SK-N-SH (cell line): ENCODE results near the gene DCAF16. TPM values are rescaled to one million over a fixed set of nuclear protein-coding genes. Genes with fewer than 3 reads are reported as not detected.

Experiments used
- CTCF ChIA-PET: fragments of 300-600, 350-600 bp; formaldehyde crosslinking; extraction: SDS; loops from one replicate; lab custom pipeline; 2021; lab: Yijun Ruan, JAX
- POLR2A ChIA-PET: fragments of 350-600 bp; sonication (Branson Sonifier 250); formaldehyde crosslinking; extraction: SDS; loops from one replicate; lab custom pipeline; 2020; ENCODE audit warnings: antibody characterized with exemption, inconsistent platforms; lab: Yijun Ruan, JAX
- DNase-seq: peaks from one replicate; pipeline ENCODE4 v3.0.0; 2012
- H2AFZ ChIP-seq: fragments of 200-600 bp; sonication (generic); 2 replicates; pipeline ENCODE4 v1.8.1; 2016; ENCODE audit warnings: antibody characterized with exemption, mild to moderate bottlenecking, low read depth
- H3F3A ChIP-seq: fragments of 200-600 bp; sonication (generic); replicated peaks from 2 replicates; pipeline ENCODE3; 2016; ENCODE audit warnings: antibody characterized with exemption, mild to moderate bottlenecking; ENCODE audit not compliant: insufficient read depth
- H3K27ac ChIP-seq, 2 experiments: fragments of 200-500 bp in 1 of 2; fragments of 200-600 bp in 1 of 2; sonication (Bioruptor generic) in 1 of 2; sonication (generic), shearing (Covaris generic) in 1 of 2; 2 replicates each; pipeline versions ENCODE4 v1.5.1 to v1.6.1; 2014 to 2016; ENCODE audit warnings: low read depth in 2 of 2, inconsistent platforms in 1 of 2, low read length in 1 of 2, mild to moderate bottlenecking in 1 of 2, mixed read lengths in 1 of 2
- H3K27me3 ChIP-seq: fragments of 200-600 bp; sonication (generic), shearing (Covaris generic); 2 replicates; pipeline ENCODE4 v1.6.1; 2016; ENCODE audit warnings: mixed run types; ENCODE audit not compliant: insufficient read depth
- H3K36me3 ChIP-seq, 2 experiments: fragments of 200-500 bp in 1 of 2; fragments of 200-600 bp in 1 of 2; sonication (Bioruptor generic) in 1 of 2; sonication (generic) in 1 of 2; replicated peaks in 1 of 2; 2 replicates each; pipeline versions ENCODE3 to v1.5.1; 2014 to 2016; ENCODE audit warnings: low read length in 1 of 2, mild to moderate bottlenecking in 1 of 2; ENCODE audit not compliant: insufficient read depth in 2 of 2, control insufficient read depth in 1 of 2
- H3K4me1 ChIP-seq, 2 experiments: fragments of 200-500 bp in 1 of 2; fragments of 200-600 bp in 1 of 2; sonication (Bioruptor generic) in 1 of 2; sonication (generic), shearing (Covaris generic) in 1 of 2; 2 replicates each; pipeline versions ENCODE4 v1.5.1 to v1.6.1; 2014 to 2016; ENCODE audit warnings: low read depth in 1 of 2, low read length in 1 of 2, mixed run types in 1 of 2; ENCODE audit not compliant: insufficient read depth in 2 of 2, control insufficient read depth in 1 of 2
- H3K4me2 ChIP-seq: fragments of 200-600 bp; sonication (generic), shearing (Covaris generic); 2 replicates; pipeline ENCODE4 v1.6.1; 2017; ENCODE audit warnings: mixed run types
- H3K4me3 ChIP-seq, 2 experiments: fragments of 200-500 bp in 1 of 2; fragments of 200-600 bp in 1 of 2; sonication (Bioruptor generic) in 1 of 2; sonication (generic), shearing (Covaris generic) in 1 of 2; 2 replicates each; pipeline versions ENCODE4 v1.5.1 to v1.8.1; 2014 to 2016; ENCODE audit warnings: low read depth in 2 of 2, inconsistent platforms in 1 of 2, low read length in 1 of 2, mild to moderate bottlenecking in 1 of 2, mixed read lengths in 1 of 2, moderate library complexity in 1 of 2
- H3K79me2 ChIP-seq: fragments of 200-600 bp; sonication (generic); 2 replicates; pipeline ENCODE4 v1.8.1; 2017; ENCODE audit warnings: mild to moderate bottlenecking; ENCODE audit not compliant: insufficient read depth
- H3K9ac ChIP-seq: fragments of 200-600 bp; sonication (generic); 2 replicates; pipeline ENCODE4 v1.6.1; 2017; ENCODE audit warnings: mixed run types
- H3K9me2 ChIP-seq: fragments of 200-600 bp; sonication (generic); 2 replicates; pipeline ENCODE4 v1.6.1; 2017; ENCODE audit warnings: mixed run types
- H3K9me3 ChIP-seq: fragments of 200-600 bp; sonication (generic); 2 replicates; pipeline ENCODE4 v1.6.1; 2017; ENCODE audit warnings: mixed run types, mild to moderate bottlenecking, moderate library complexity
- H4K20me1 ChIP-seq: fragments of 200-600 bp; sonication (generic); 2 replicates; pipeline ENCODE4 v1.6.1; 2017; ENCODE audit warnings: mild to moderate bottlenecking, mixed run types; ENCODE audit not compliant: insufficient read depth
- ELF1 ChIP-seq: IDR thresholded peaks from 2 replicates; pipeline ENCODE4 v1.4.0; 2012
- FOXM1 ChIP-seq: IDR thresholded peaks from 2 replicates; pipeline ENCODE4 v1.4.0; 2012; ENCODE audit warnings: low read depth, mild to moderate bottlenecking
- IRF3 ChIP-seq: fragments of 150-350 bp; IDR thresholded peaks from 2 replicates; pipeline ENCODE4 v1.6.1; 2016; ENCODE audit warnings: mild to moderate bottlenecking, low read depth, low read length
- JUND ChIP-seq: IDR thresholded peaks from 2 replicates; pipeline ENCODE4 v1.4.0; 2012
- NFIC ChIP-seq: IDR thresholded peaks from 2 replicates; pipeline ENCODE4 v1.4.0; 2012; ENCODE audit warnings: borderline replicate concordance
- TAF1 ChIP-seq: IDR thresholded peaks from 2 replicates; pipeline ENCODE4 v1.6.1; 2012; ENCODE audit warnings: low read depth, mild to moderate bottlenecking, low read length, moderate library complexity, borderline replicate concordance
- YY1 ChIP-seq: IDR thresholded peaks from 2 replicates; pipeline ENCODE4 v1.4.0; 2012; ENCODE audit warnings: low read depth, mild to moderate bottlenecking
- WGBS: methylation state at CpG from one replicate; pipeline ENCODE4 v1.1.6; 2017; ENCODE audit warnings: low lambda C conversion rate; 5-methylcytosine and 5-hydroxymethylcytosine counted together
- polyA plus RNA-seq, 3 experiments: library from polyadenylated mRNA; depleted of rRNA; stranded (reverse); fragments of >200 nt; gene quantifications; 2 replicates each; pipeline ENCODE4 v1.2.3, GENCODE V29; 2012

Gene DCAF16
- polyA plus RNA-seq, 1 of the 3 experiments (the other 2 are of a cell fraction) = 23.5 TPM

GRCh38 chr4:17753646-17754045, 56.9 kb downstream of the DCAF16 start:
- no peaks in the 10 kb centered on the region for H4K20me1 ChIP-seq
- no peak overlapping the region for H3K4me2 ChIP-seq
- TF ChIP-seq YY1 (no peak), ELF1 (no peak), NFIC (no peak), TAF1 (no peak), JUND (no peak), IRF3 (no peak), FOXM1 (no peak)
- DNase-seq = no peak
- H3K9me2 ChIP-seq = no peaks in the 10 kb centered on the region
- H3K36me3 ChIP-seq = no peaks in the 10 kb centered on the region
- H2AFZ ChIP-seq = no peak overlapping the region
- H3K9me3 ChIP-seq = no peaks in the 10 kb centered on the region
- H3K9ac ChIP-seq = no peak overlapping the region
- 68% methylated on average over 2 of the region's 2 CpGs for whole genome bisulfite sequencing
- H3K4me3 ChIP-seq = no peak overlapping the region
- CTCF ChIA-PET = interaction anchor here (0.8 kb wide), 1 partner anchor 241 kb away, joined by 3 read pairs; no protein-coding TSS in a partner anchor
- H3K4me1 ChIP-seq = peaks cover 0 to 2% of the 10 kb centered on the region in 2 experiments; a peak in 1 of 4 replicates
- H3K27ac ChIP-seq = no peak overlapping the region
- no peaks in the 10 kb centered on the region for H3K79me2 ChIP-seq
- no peaks in the 10 kb centered on the region; the same call in 1 of the 2 replicates for H3K27me3 ChIP-seq
- POLR2A ChIA-PET = no interaction called here
- no peaks in the 10 kb centered on the region for H3F3A ChIP-seq

Other genes starting within 250 kb of the DCAF16 start
- 53.2 and 67.8 TPM in 2 replicates for gene LAP3, start 233.6 kb downstream of the DCAF16 start, polyA plus RNA-seq (2012; rRNA removed)
- gene MED28, start 196.1 kb downstream of the DCAF16 start, polyA plus RNA-seq (2012; rRNA removed) = 5.9 and 7.5 TPM in 2 replicates
- not detected in 2 replicates for gene FAM184B, start 29.1 kb downstream of the DCAF16 start, polyA plus RNA-seq (2012; rRNA removed)
- gene NCAPG, start 222 bp upstream of the DCAF16 start, polyA plus RNA-seq (2012; rRNA removed) = 4.8 and 5.4 TPM in 2 replicates
- 1.9 and 2.7 TPM in 2 replicates for gene LCORL, start 211.0 kb upstream of the DCAF16 start, polyA plus RNA-seq (2012; rRNA removed)